B cell (primary cell): Measurements from ENCODE around the gene SSU72. TPM values are rescaled to one million over a fixed set of nuclear protein-coding genes. Genes with fewer than 3 reads are reported as not detected.
"Not testable (repeated sequence)": the region's sequence is repeated elsewhere in the genome, so short reads cannot be mapped to it uniquely, and the experiment has no call there.

ENCODE experiments used
- ATAC-seq: fragments of 200-7000 bp; cut with Tn5 transposase; one replicate; pipeline ENCODE4 v1.10.0; 2021; ENCODE audit warnings: low read depth, mild to moderate bottlenecking, moderate number of reproducible peaks, moderate library complexity
- CTCF ChIA-PET: fragments of 350-600 bp; sonication (Branson Sonifier 250); formaldehyde crosslinking; loops from one replicate; lab custom pipeline; 2021; ENCODE audit warnings: antibody characterized with exemption, inconsistent platforms; lab: Charles Lee
- POLR2A ChIA-PET: fragments of 350-600 bp; sonication (Branson Sonifier 250); formaldehyde crosslinking; loops from one replicate; lab custom pipeline; 2021; ENCODE audit warnings: antibody characterized with exemption; lab: Charles Lee
- DNase-seq: peaks from one replicate; pipeline ENCODE4 v3.0.0; 2013
- H2AFZ ChIP-seq: 2 replicates; pipeline ENCODE4 v1.6.1; 2012; ENCODE audit warnings: mild to moderate bottlenecking, low read depth, low read length; ENCODE audit not compliant: insufficient read depth, poor library complexity, severe bottlenecking
- H3K27ac ChIP-seq, 2 donors: 1 replicate in 1 of 2; 2 replicates in 1 of 2; pipeline ENCODE4 v1.5.1; 2012 to 2013; ENCODE audit warnings: low read length in 2 of 2, mild to moderate bottlenecking in 2 of 2, moderate library complexity in 1 of 2
- H3K27me3 ChIP-seq, 4 experiments: fragments of 200-600 bp in 1 of 4; sonication (generic) in 1 of 4; replicated peaks in 1 of 4; 1 replicate in 2 of 4; 2 replicates in 2 of 4; pipeline versions ENCODE4 v1.6.1 to v1.7.0; 2013 to 2016; ENCODE audit warnings: low read length in 3 of 4, mild to moderate bottlenecking in 2 of 4, mixed read lengths in 1 of 4, moderate library complexity in 1 of 4; ENCODE audit not compliant: insufficient read depth in 4 of 4, control insufficient read depth in 3 of 4; ENCODE audit errors: control extremely low read depth in 1 of 4
- H3K36me3 ChIP-seq, 2 experiments: replicated peaks in 1 of 2; 1 replicate in 1 of 2; 2 replicates in 1 of 2; pipeline versions ENCODE4 v1.6.1 to v1.7.1; 2013; ENCODE audit warnings: low read length in 1 of 2; ENCODE audit not compliant: insufficient read depth in 2 of 2, control insufficient read depth in 1 of 2; ENCODE audit errors: control extremely low read depth in 1 of 2, extremely low read depth in 1 of 2
- H3K4me1 ChIP-seq, 2 donors: fragments of 200-600 bp in 1 of 2; sonication (generic) in 1 of 2; 1 replicate in 1 of 2; 2 replicates in 1 of 2; pipeline versions ENCODE4 v1.5.1 to v1.6.1; 2013 to 2017; ENCODE audit warnings: low read length in 2 of 2; ENCODE audit not compliant: control insufficient read depth in 2 of 2, insufficient read depth in 2 of 2
- H3K4me2 ChIP-seq: replicated peaks from 2 replicates; pipeline ENCODE3; 2012; ENCODE audit warnings: mild to moderate bottlenecking, low read depth, low read length; ENCODE audit not compliant: poor library complexity, severe bottlenecking
- H3K4me3 ChIP-seq, 5 experiments: fragments of 200-600 bp in 1 of 5; sonication (generic) in 1 of 5; 1 replicate in 3 of 5; 2 replicates in 2 of 5; pipeline versions ENCODE4 v1.5.1 to v1.7.0; 2011 to 2016; ENCODE audit warnings: low read length in 4 of 5, mild to moderate bottlenecking in 4 of 5, low read depth in 2 of 5, control low read depth in 1 of 5, moderate library complexity in 1 of 5; ENCODE audit not compliant: insufficient read depth in 1 of 5; ENCODE audit errors: control extremely low read depth in 1 of 5, extremely low read depth in 1 of 5
- H3K79me2 ChIP-seq: fragments of 200-600 bp; sonication (generic); one replicate; pipeline ENCODE4 v1.6.0; 2016; ENCODE audit warnings: low read length; ENCODE audit not compliant: control insufficient read depth, insufficient read depth
- H3K9ac ChIP-seq: fragments of 200-600 bp; sonication (generic); 2 replicates; pipeline ENCODE4 v1.6.1; 2017; ENCODE audit warnings: mild to moderate bottlenecking, low read length, moderate library complexity
- H3K9me3 ChIP-seq, 3 donors: one replicate each; pipeline versions ENCODE4 v1.6.1 to v1.7.1; 2013; ENCODE audit warnings: low read length in 2 of 3; ENCODE audit not compliant: control insufficient read depth in 2 of 3, insufficient read depth in 1 of 3; ENCODE audit errors: control extremely low read depth in 1 of 3
- H4K20me1 ChIP-seq: 2 replicates; pipeline ENCODE4 v1.6.0; 2012; ENCODE audit warnings: mild to moderate bottlenecking, low read length; ENCODE audit not compliant: insufficient read depth, control insufficient read depth, poor library complexity, severe bottlenecking
- H3K27ac Mint-ChIP-seq: one replicate; pipeline ENCODE4 v1.8.0; 2021; ENCODE audit warnings: mixed read lengths
- H3K27me3 Mint-ChIP-seq: one replicate; pipeline ENCODE4 v1.8.0; 2021; ENCODE audit warnings: mixed read lengths
- H3K4me1 Mint-ChIP-seq: one replicate; pipeline ENCODE4 v1.8.0; 2021; ENCODE audit warnings: mixed read lengths
- H3K4me3 Mint-ChIP-seq: one replicate; pipeline ENCODE4 v1.8.0; 2021; ENCODE audit warnings: mixed read lengths
- H3K9me3 Mint-ChIP-seq: one replicate; pipeline ENCODE4 v1.8.0; 2022; ENCODE audit warnings: mixed read lengths; ENCODE audit not compliant: insufficient read depth
- EZH2 ChIP-seq: IDR thresholded peaks from 2 replicates; pipeline ENCODE4 v1.6.1; 2012; ENCODE audit warnings: borderline replicate concordance, low read depth, mild to moderate bottlenecking, moderate library complexity, low read length; ENCODE audit not compliant: insufficient read depth, poor library complexity, severe bottlenecking
- WGBS: methylation state at CpG from one replicate; pipeline ENCODE4 v1.1.5; 2013; ENCODE audit warnings: missing lambda C conversion rate; ENCODE audit not compliant: insufficient coverage; 5-methylcytosine and 5-hydroxymethylcytosine counted together
- intact Hi-C: fragments of 100-400 bp; cut with micrococcal nuclease; formaldehyde crosslinking; loops from one replicate; pipeline ENCODE4 v1.10.0; 2022
- polyA plus RNA-seq: library from polyadenylated mRNA; depleted of rRNA; stranded (reverse); fragments of >200 nt; gene quantifications from 2 replicates; pipeline ENCODE4 v1.2.3, GENCODE V29; 2012
- total RNA-seq, 2 donors: library from RNA; stranded (reverse); fragments of 120-200 nt in 1 of 2; gene quantifications; 1 replicate in 1 of 2; 2 replicates in 1 of 2; pipeline versions ENCODE4 v1.2.3 to v1.2.4, GENCODE V29; 2013 to 2022
- TF ChIP-seq, protein P1 (sequence below): fragments of 200-600 bp; IDR thresholded peaks from one replicate; pipeline ENCODE4 v1.8.0; 2022; ENCODE audit warnings: antibody characterized with exemption, mild to moderate bottlenecking

Gene SSU72
- total and polyA plus RNA-seq, 2 donors (not counting 1 experiment from before 2014, with no cell fraction given): 86.8 to 112 TPM

- peaks cover 54% of the 10 kb centered on the region for H4K20me1 ChIP-seq
- Mint-ChIP-seq H3K4me1 (peaks cover 10% of the 10 kb centered on the region), H3K4me3 (no peak overlapping the region), H3K27me3 (no peaks in the 10 kb centered on the region), H3K27ac (no peak overlapping the region), H3K9me3 (no peaks in the 10 kb centered on the region)
- POLR2A ChIA-PET: interaction anchor here (0.6 kb wide), 1 partner anchor 274 kb away, joined by 3 read pairs; no protein-coding TSS in a partner anchor
- peaks cover 0 to 26% of the 10 kb centered on the region in 2 experiments for H3K36me3 ChIP-seq
- no peak overlapping the region for H3K4me3 ChIP-seq
- intact Hi-C loops: no loop called here
- CTCF ChIA-PET: no interaction called here
- H3K4me2 ChIP-seq: no peak overlapping the region
- 94% methylated on average over 15 of the region's 17 CpGs for WGBS
- no peak overlapping the region for H2AFZ ChIP-seq
- no peak for ATAC-seq
- peaks cover 43% of the 10 kb centered on the region for H3K79me2 ChIP-seq
- no peaks in the 10 kb centered on the region for H3K9me3 ChIP-seq
- no peak overlapping the region for H3K27ac ChIP-seq
- no peaks in the 10 kb centered on the region for H3K4me1 ChIP-seq
- no peak for DNase-seq
- H3K9ac ChIP-seq: no peak overlapping the region
- H3K27me3 ChIP-seq: no peaks in the 10 kb centered on the region
- no peak for TF ChIP-seq EZH2
- TF ChIP-seq, protein P1, sequence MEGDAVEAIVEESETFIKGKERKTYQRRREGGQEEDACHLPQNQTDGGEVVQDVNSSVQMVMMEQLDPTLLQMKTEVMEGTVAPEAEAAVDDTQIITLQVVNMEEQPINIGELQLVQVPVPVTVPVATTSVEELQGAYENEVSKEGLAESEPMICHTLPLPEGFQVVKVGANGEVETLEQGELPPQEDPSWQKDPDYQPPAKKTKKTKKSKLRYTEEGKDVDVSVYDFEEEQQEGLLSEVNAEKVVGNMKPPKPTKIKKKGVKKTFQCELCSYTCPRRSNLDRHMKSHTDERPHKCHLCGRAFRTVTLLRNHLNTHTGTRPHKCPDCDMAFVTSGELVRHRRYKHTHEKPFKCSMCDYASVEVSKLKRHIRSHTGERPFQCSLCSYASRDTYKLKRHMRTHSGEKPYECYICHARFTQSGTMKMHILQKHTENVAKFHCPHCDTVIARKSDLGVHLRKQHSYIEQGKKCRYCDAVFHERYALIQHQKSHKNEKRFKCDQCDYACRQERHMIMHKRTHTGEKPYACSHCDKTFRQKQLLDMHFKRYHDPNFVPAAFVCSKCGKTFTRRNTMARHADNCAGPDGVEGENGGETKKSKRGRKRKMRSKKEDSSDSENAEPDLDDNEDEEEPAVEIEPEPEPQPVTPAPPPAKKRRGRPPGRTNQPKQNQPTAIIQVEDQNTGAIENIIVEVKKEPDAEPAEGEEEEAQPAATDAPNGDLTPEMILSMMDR: no peak
Observed at GRCh38 chr1:1559066-1559465, 15.6 kb downstream of the SSU72 start.

DNA sequence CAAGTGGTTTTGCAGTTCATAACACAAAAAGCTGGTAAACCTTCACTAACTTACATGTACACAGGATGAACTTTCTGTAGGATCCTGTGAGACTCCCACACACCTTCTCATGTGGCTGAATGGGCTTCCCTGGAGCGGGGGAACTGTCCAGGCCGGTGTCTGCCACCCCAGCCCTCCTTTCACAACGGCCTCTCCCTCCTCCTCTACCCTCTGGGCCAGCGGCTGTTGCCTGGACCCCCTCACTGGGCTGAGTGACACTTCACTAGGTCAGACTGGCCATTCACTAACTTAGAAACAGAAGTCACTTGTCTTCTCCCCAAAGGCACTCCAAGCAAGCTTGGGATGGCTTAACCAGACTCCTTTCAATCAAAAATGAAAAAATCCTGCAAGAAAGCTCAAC is 16.1 kb downstream of the SSU72 start:
- H3K4me2 ChIP-seq: no peak overlapping the region
- Mint-ChIP-seq H3K4me1 (peaks cover 10% of the 10 kb centered on the region), H3K9me3 (no peaks in the 10 kb centered on the region), H3K27ac (peak overlapping the region; percentile 27), H3K27me3 (no peaks in the 10 kb centered on the region), H3K4me3 (no peak overlapping the region)
- ATAC-seq (no peak), DNase-seq (no peak)
- no peak overlapping the region for H2AFZ ChIP-seq
- no peaks in the 10 kb centered on the region for H3K27me3 ChIP-seq
- H3K4me1 ChIP-seq: no peaks in the 10 kb centered on the region
- POLR2A ChIA-PET: interaction anchor here (0.6 kb wide), 1 partner anchor 274 kb away, joined by 3 read pairs; no protein-coding TSS in a partner anchor
- H3K79me2 ChIP-seq: peaks cover 42% of the 10 kb centered on the region
- intact Hi-C loops: no loop called here
- peaks cover 54% of the 10 kb centered on the region for H4K20me1 ChIP-seq
- H3K36me3 ChIP-seq: peaks cover 0 to 21% of the 10 kb centered on the region in 2 experiments
- WGBS: 75% methylated on average over 4 of the region's 4 CpGs
- H3K27ac ChIP-seq: no peak overlapping the region
- no peak overlapping the region for H3K9ac ChIP-seq
- no peaks in the 10 kb centered on the region for H3K9me3 ChIP-seq
- TF ChIP-seq, protein P1: no peak
- no peak for TF ChIP-seq EZH2
- H3K4me3 ChIP-seq: no peak overlapping the region
- CTCF ChIA-PET: no interaction called here

- POLR2A ChIA-PET, H3K9ac ChIP-seq, H3K27me3 Mint-ChIP-seq, H3K9me3 Mint-ChIP-seq, ATAC-seq, H3K4me3 ChIP-seq, H3K27me3 ChIP-seq, H2AFZ ChIP-seq, H3K4me3 Mint-ChIP-seq, DNase-seq, intact Hi-C loops, H3K4me1 ChIP-seq, H3K27ac Mint-ChIP-seq, H3K9me3 ChIP-seq, H3K4me2 ChIP-seq, H3K27ac ChIP-seq: not testable (repeated sequence)
- peaks cover 33% of the 10 kb centered on the region for H3K79me2 ChIP-seq
- WGBS: 91% methylated on average over 7 of the region's 7 CpGs
- peaks cover 0 to 13% of the 10 kb centered on the region in 2 experiments for H3K36me3 ChIP-seq
- H3K4me1 Mint-ChIP-seq: peaks cover 10% of the 10 kb centered on the region
- peaks cover 46% of the 10 kb centered on the region for H4K20me1 ChIP-seq
- CTCF ChIA-PET: interaction anchor here (0.6 kb wide), 1 partner anchor 186 kb away, joined by 3 read pairs; no protein-coding TSS in a partner anchor
Observed at GRCh38 chr1:1557688-1558087, 17.0 kb downstream of the SSU72 start.
